Astrocyte (in vitro differentiated cells and primary cell): ENCODE results near the gene OR2L3.

Source experiments
- EZH2 ChIP-seq: IDR thresholded peaks from 2 replicates; pipeline ENCODE4 v1.6.1; 2012; ENCODE audit warnings: mild to moderate bottlenecking, low read length, inconsistent platforms; ENCODE audit not compliant: insufficient read depth
- TF ChIP-seq, protein P1 (sequence below): IDR thresholded peaks from 2 replicates; pipeline ENCODE4 v1.5.1; 2011; ENCODE audit warnings: low read depth, mild to moderate bottlenecking, inconsistent platforms, low read length, moderate library complexity; ENCODE audit not compliant: insufficient read depth

DNA sequence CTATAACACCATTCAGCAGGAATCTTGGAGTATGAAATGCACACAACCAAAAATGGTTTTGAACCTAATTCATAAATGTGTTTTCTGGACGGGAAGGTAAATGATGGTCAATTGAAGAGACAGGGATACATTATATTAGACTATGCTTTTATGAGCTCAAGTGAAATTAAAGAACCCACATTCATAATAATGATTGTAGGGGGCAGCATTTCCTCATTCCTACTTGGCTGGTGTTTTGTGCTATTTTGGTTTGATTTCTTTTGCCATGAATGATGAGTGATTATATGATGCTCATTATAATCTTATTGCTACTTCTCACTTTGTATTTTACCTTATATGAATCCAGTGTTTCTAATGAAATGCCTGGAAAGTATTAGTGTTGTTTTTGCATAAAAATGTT lies 372 bp downstream of the OR2L3 start:
- TF ChIP-seq, protein P1, sequence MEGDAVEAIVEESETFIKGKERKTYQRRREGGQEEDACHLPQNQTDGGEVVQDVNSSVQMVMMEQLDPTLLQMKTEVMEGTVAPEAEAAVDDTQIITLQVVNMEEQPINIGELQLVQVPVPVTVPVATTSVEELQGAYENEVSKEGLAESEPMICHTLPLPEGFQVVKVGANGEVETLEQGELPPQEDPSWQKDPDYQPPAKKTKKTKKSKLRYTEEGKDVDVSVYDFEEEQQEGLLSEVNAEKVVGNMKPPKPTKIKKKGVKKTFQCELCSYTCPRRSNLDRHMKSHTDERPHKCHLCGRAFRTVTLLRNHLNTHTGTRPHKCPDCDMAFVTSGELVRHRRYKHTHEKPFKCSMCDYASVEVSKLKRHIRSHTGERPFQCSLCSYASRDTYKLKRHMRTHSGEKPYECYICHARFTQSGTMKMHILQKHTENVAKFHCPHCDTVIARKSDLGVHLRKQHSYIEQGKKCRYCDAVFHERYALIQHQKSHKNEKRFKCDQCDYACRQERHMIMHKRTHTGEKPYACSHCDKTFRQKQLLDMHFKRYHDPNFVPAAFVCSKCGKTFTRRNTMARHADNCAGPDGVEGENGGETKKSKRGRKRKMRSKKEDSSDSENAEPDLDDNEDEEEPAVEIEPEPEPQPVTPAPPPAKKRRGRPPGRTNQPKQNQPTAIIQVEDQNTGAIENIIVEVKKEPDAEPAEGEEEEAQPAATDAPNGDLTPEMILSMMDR: no peak
- no peak for TF ChIP-seq EZH2
